Rectal smooth muscle tissue (tissue), 1 donor: ENCODE results near the gene PDE6A.
"Not testable (repeated sequence)": the region's sequence is repeated elsewhere in the genome, so short reads cannot be mapped to it uniquely, and the experiment has no call there.

Experiments
- H3K27ac ChIP-seq: one replicate; pipeline ENCODE4 v1.7.0; 2013; ENCODE audit warnings: low read depth, low read length, inconsistent platforms
- H3K27me3 ChIP-seq: one replicate; pipeline ENCODE4 v1.7.0; 2013; ENCODE audit warnings: low read length; ENCODE audit not compliant: control insufficient read depth, insufficient read depth
- H3K36me3 ChIP-seq: one replicate; pipeline ENCODE4 v1.7.0; 2013; ENCODE audit warnings: low read length; ENCODE audit not compliant: control insufficient read depth, insufficient read depth
- H3K4me1 ChIP-seq: one replicate; pipeline ENCODE4 v1.7.0; 2013; ENCODE audit warnings: low read length; ENCODE audit not compliant: control insufficient read depth, insufficient read depth
- H3K4me3 ChIP-seq: one replicate; pipeline ENCODE4 v1.7.0; 2013; ENCODE audit warnings: low read length
- H3K9ac ChIP-seq: one replicate; pipeline ENCODE4 v1.7.0; 2013; ENCODE audit warnings: low read length

PDE6A gene

GRCh38 chr5:149943177-149943949 is 1.2 kb downstream of the PDE6A start:
- H3K9ac ChIP-seq, H3K27ac ChIP-seq, H3K4me1 ChIP-seq, H3K36me3 ChIP-seq, H3K27me3 ChIP-seq, H3K4me3 ChIP-seq: not testable (repeated sequence)

- H3K9ac ChIP-seq, H3K27ac ChIP-seq, H3K4me1 ChIP-seq, H3K36me3 ChIP-seq, H3K27me3 ChIP-seq, H3K4me3 ChIP-seq: not testable (repeated sequence)
These were observed 1.8 kb downstream of the PDE6A start for GRCh38 chr5:149942741-149943169.

- Histone ChIP-seq H3K27ac (no peak overlapping the region), H3K27me3 (no peaks in the 10 kb centered on the region), H3K4me3 (no peak overlapping the region), H3K4me1 (no peaks in the 10 kb centered on the region), H3K9ac (no peak overlapping the region), H3K36me3 (no peaks in the 10 kb centered on the region)
These were observed 2.4 kb downstream of the PDE6A start for GRCh38 chr5:149942199-149942598.

GRCh38 chr5:149941795-149942194 is 2.8 kb downstream of the PDE6A start:
- Histone ChIP-seq H3K4me1 (no peaks in the 10 kb centered on the region), H3K4me3 (no peak overlapping the region), H3K27me3 (no peaks in the 10 kb centered on the region), H3K36me3 (no peaks in the 10 kb centered on the region), H3K9ac (no peak overlapping the region), H3K27ac (no peak overlapping the region)

- no peaks in the 10 kb centered on the region for H3K4me1 ChIP-seq
- no peaks in the 10 kb centered on the region for H3K27me3 ChIP-seq
- no peak overlapping the region for H3K4me3 ChIP-seq
- no peak overlapping the region for H3K27ac ChIP-seq
- no peaks in the 10 kb centered on the region for H3K36me3 ChIP-seq
- no peak overlapping the region for H3K9ac ChIP-seq
These were observed 3.5 kb downstream of the PDE6A start for GRCh38 chr5:149940941-149941644.

- H3K27ac ChIP-seq: no peak overlapping the region
- H3K4me3 ChIP-seq: no peak overlapping the region
These were observed 4.5 kb downstream of the PDE6A start for GRCh38 chr5:149940077-149940574.

GRCh38 chr5:149939546-149939945 is 5.0 kb downstream of the PDE6A start:
- Histone ChIP-seq H3K36me3 (no peaks in the 10 kb centered on the region), H3K27ac (no peak overlapping the region), H3K27me3 (no peaks in the 10 kb centered on the region), H3K9ac (no peak overlapping the region), H3K4me3 (no peak overlapping the region), H3K4me1 (no peaks in the 10 kb centered on the region)

More at GRCh38 chr5:149940077-149940574, 4.5 kb downstream of the PDE6A start:
- Histone ChIP-seq H3K4me1 (no peaks in the 10 kb centered on the region), H3K27me3 (no peaks in the 10 kb centered on the region), H3K9ac (no peak overlapping the region), H3K36me3 (no peaks in the 10 kb centered on the region)

GRCh38 chr5:149938791-149939358 is 5.7 kb downstream of the PDE6A start:
- Histone ChIP-seq H3K9ac (no peak overlapping the region), H3K27me3 (no peaks in the 10 kb centered on the region), H3K4me3 (no peak overlapping the region), H3K4me1 (no peaks in the 10 kb centered on the region), H3K27ac (no peak overlapping the region), H3K36me3 (no peaks in the 10 kb centered on the region)

- Histone ChIP-seq H3K4me3 (no peak overlapping the region), H3K36me3 (no peaks in the 10 kb centered on the region), H3K27ac (no peak overlapping the region), H3K9ac (no peak overlapping the region), H3K4me1 (no peaks in the 10 kb centered on the region), H3K27me3 (no peaks in the 10 kb centered on the region)
These were observed 6.3 kb downstream of the PDE6A start for GRCh38 chr5:149938279-149938678.

- Histone ChIP-seq H3K27me3 (no peaks in the 10 kb centered on the region), H3K4me3 (no peak overlapping the region), H3K27ac (no peak overlapping the region), H3K9ac (no peak overlapping the region), H3K4me1 (no peaks in the 10 kb centered on the region), H3K36me3 (no peaks in the 10 kb centered on the region)
These were observed 7.0 kb downstream of the PDE6A start for GRCh38 chr5:149937610-149938009.

- H3K4me1 ChIP-seq: no peaks in the 10 kb centered on the region
- H3K36me3 ChIP-seq: no peaks in the 10 kb centered on the region
- H3K27me3 ChIP-seq: no peaks in the 10 kb centered on the region
- no peak overlapping the region for H3K27ac ChIP-seq
- H3K4me3 ChIP-seq: no peak overlapping the region
- H3K9ac ChIP-seq: no peak overlapping the region
These were observed 7.9 kb downstream of the PDE6A start for GRCh38 chr5:149936700-149937091.

- Histone ChIP-seq H3K4me1 (no peaks in the 10 kb centered on the region), H3K4me3 (no peak overlapping the region), H3K36me3 (no peaks in the 10 kb centered on the region), H3K9ac (no peak overlapping the region), H3K27me3 (no peaks in the 10 kb centered on the region), H3K27ac (no peak overlapping the region)
These were observed 8.4 kb downstream of the PDE6A start for GRCh38 chr5:149936044-149936699.
